Hepatocyte (in vitro differentiated cells): ENCODE data around the gene ETF1. TPM values are rescaled to one million over a fixed set of nuclear protein-coding genes. Genes with fewer than 3 reads are reported as not detected.

ENCODE experiments used
- DNase-seq: peaks from one replicate; pipeline ENCODE4 v3.0.0-alpha.2; 2016; ENCODE audit warnings: low spot score
- H2AFZ ChIP-seq: fragments of 200-600 bp; sonication (generic); 2 replicates; pipeline ENCODE4 v1.6.0; 2016; ENCODE audit warnings: antibody characterized with exemption, mild to moderate bottlenecking
- H3K27ac ChIP-seq: fragments of 200-600 bp; sonication (generic); 2 replicates; pipeline ENCODE4 v1.5.1; 2016; ENCODE audit warnings: mild to moderate bottlenecking
- H3K27me3 ChIP-seq: fragments of 200-600 bp; sonication (generic); 2 replicates; pipeline ENCODE4 v1.6.1; 2016
- H3K36me3 ChIP-seq: fragments of 200-600 bp; sonication (generic); replicated peaks from 2 replicates; pipeline ENCODE4 v1.5.1; 2016; ENCODE audit warnings: low read depth; ENCODE audit not compliant: insufficient read depth
- H3K4me1 ChIP-seq: fragments of 200-600 bp; sonication (generic); 2 replicates; pipeline ENCODE4 v1.5.1; 2016; ENCODE audit warnings: mild to moderate bottlenecking, moderate library complexity; ENCODE audit not compliant: insufficient read depth
- H3K4me2 ChIP-seq: fragments of 200-600 bp; sonication (generic); 2 replicates; pipeline ENCODE4 v1.6.0; 2016
- H3K4me3 ChIP-seq: fragments of 200-600 bp; sonication (generic); 2 replicates; pipeline ENCODE4 v1.5.1; 2016; ENCODE audit warnings: mild to moderate bottlenecking
- H3K79me2 ChIP-seq: fragments of 200-600 bp; sonication (generic); 2 replicates; pipeline ENCODE4 v1.6.0; 2017; ENCODE audit warnings: mild to moderate bottlenecking
- H3K9me2 ChIP-seq: fragments of 200-600 bp; sonication (generic); replicated peaks from 2 replicates; pipeline ENCODE4 v1.6.0; 2017; ENCODE audit warnings: mild to moderate bottlenecking; ENCODE audit not compliant: insufficient read depth
- H3K9me3 ChIP-seq: fragments of 200-600 bp; sonication (generic); 2 replicates; pipeline ENCODE4 v1.5.1; 2016; ENCODE audit warnings: low read depth, mild to moderate bottlenecking
- H4K20me1 ChIP-seq: fragments of 200-600 bp; sonication (generic); 2 replicates; pipeline ENCODE4 v1.6.0; 2016; ENCODE audit warnings: mild to moderate bottlenecking; ENCODE audit not compliant: insufficient read depth, poor library complexity, severe bottlenecking
- CTCF ChIP-seq: fragments of 200-600 bp; sonication (generic); IDR thresholded peaks from 2 replicates; pipeline ENCODE4 v1.5.1; 2016; ENCODE audit warnings: antibody characterized with exemption, mild to moderate bottlenecking; ENCODE audit not compliant: poor library complexity
- EZH2 ChIP-seq: fragments of 200-600 bp; sonication (generic); IDR thresholded peaks from 2 replicates; pipeline ENCODE4 v1.6.1; 2016; ENCODE audit warnings: antibody characterized with exemption, mild to moderate bottlenecking, borderline replicate concordance
- EZH2phosphoT487 ChIP-seq: fragments of 200-600 bp; sonication (generic); IDR thresholded peaks from one replicate; pipeline ENCODE4 v1.6.1; 2018; ENCODE audit warnings: antibody characterized with exemption, mild to moderate bottlenecking, low read depth, moderate library complexity; ENCODE audit not compliant: unreplicated experiment, severe bottlenecking
- WGBS: methylation state at CpG from one replicate; pipeline ENCODE4 v1.1.6; 2016; ENCODE audit warnings: low lambda C conversion rate; ENCODE audit errors: missing lambda C conversion rate; 5-methylcytosine and 5-hydroxymethylcytosine counted together
- polyA plus RNA-seq: library from polyadenylated mRNA; unstranded; fragments of >200 nt; fragmentation: Nextera tagmentation; extraction: Ambion mirVana; gene quantifications from 2 replicates; pipeline ENCODE4 v1.2.1, GENCODE V29; 2016
- total RNA-seq: library from RNA; depleted of rRNA; stranded (reverse); fragments of >200 nt; gene quantifications from 2 replicates; pipeline ENCODE4 v1.2.3, GENCODE V29; 2014

ETF1 gene
- total and polyA plus RNA-seq, 2 experiments from 2014 or later: 42.6 to 93.3 TPM

- Histone ChIP-seq H3K36me3 (no peaks in the 10 kb centered on the region), H3K27ac (no peak overlapping the region), H3K4me2 (peak overlapping the region; percentile 89), H3K9me2 (no peaks in the 10 kb centered on the region), H3K4me3 (peak overlapping the region; percentile 79), H3K27me3 (no peaks in the 10 kb centered on the region), H3K9me3 (no peaks in the 10 kb centered on the region), H4K20me1 (peaks cover 25% of the 10 kb centered on the region), H3K79me2 (no peaks in the 10 kb centered on the region), H3K4me1 (peaks cover 6% of the 10 kb centered on the region), H2AFZ (no peak overlapping the region)
- DNase-seq: peak; percentile 32
- 95% methylated on average over 44 of the region's 45 CpGs for WGBS
- no peak for TF ChIP-seq EZH2phosphoT487
- no peak for TF ChIP-seq CTCF
- no peak for TF ChIP-seq EZH2
Observed at GRCh38 chr5:138466900-138467710, 75.9 kb downstream of the ETF1 start.

GRCh38 chr5:138466125-138466899, 76.7 kb downstream of the ETF1 start:
- Histone ChIP-seq H3K79me2 (no peaks in the 10 kb centered on the region), H4K20me1 (peaks cover 25% of the 10 kb centered on the region), H3K9me2 (no peaks in the 10 kb centered on the region), H3K9me3 (no peaks in the 10 kb centered on the region), H3K36me3 (no peaks in the 10 kb centered on the region), H3K27ac (no peak overlapping the region), H3K4me2 (peak overlapping the region; percentile 89), H3K27me3 (no peaks in the 10 kb centered on the region), H3K4me3 (peak overlapping the region; percentile 79), H3K4me1 (peaks cover 6% of the 10 kb centered on the region), H2AFZ (no peak overlapping the region)
- TF ChIP-seq EZH2 (no peak), EZH2phosphoT487 (peak; percentile 11)
- peak; percentile 60 for DNase-seq
- WGBS: 16% methylated on average over 38 of the region's 39 CpGs

GRCh38 chr5:138465261-138466124, 77.5 kb downstream of the ETF1 start, which contains the start of gene EGR1:
Gene EGR1, plus strand, starts transcription at chr5:138465479. Its CDS starts 283 bp downstream, at chr5:138465762.
- H3K4me3 ChIP-seq: peak within 1 kb of the TSS; percentile 79
- H3K9me2 ChIP-seq: no peaks in the 10 kb centered on the region
- H3K4me1 ChIP-seq: peaks cover 6% of the 10 kb centered on the region
- 2% methylated on average over 67 of the region's 85 CpGs for WGBS
- TF ChIP-seq EZH2: no peak
- TF ChIP-seq CTCF: no peak
- TF ChIP-seq EZH2phosphoT487: peak; percentile 77
- H3K27me3 ChIP-seq: no peaks in the 10 kb centered on the region
- H3K9me3 ChIP-seq: no peaks in the 10 kb centered on the region
- peak within 1 kb of the TSS; percentile 89 for H3K4me2 ChIP-seq
- peak; percentile 96 for DNase-seq
- no peaks in the 10 kb centered on the region for H3K36me3 ChIP-seq
- H3K27ac ChIP-seq: peak within 1 kb of the TSS; percentile 98
- no peaks in the 10 kb centered on the region for H3K79me2 ChIP-seq
- no peak within 1 kb of the TSS for H2AFZ ChIP-seq
- H4K20me1 ChIP-seq: peaks cover 25% of the 10 kb centered on the region
